Measurements from ENCODE around the gene BACH2. TPM values are rescaled to one million over a fixed set of nuclear protein-coding genes. Genes with fewer than 3 reads are reported as not detected.
A peak's percentile ranks its signal among the peaks of the same experiment; 100 is the strongest.

Gene BACH2
- total RNA-seq, 2 experiments from 2014 or later: 157 to 170 TPM

DNA sequence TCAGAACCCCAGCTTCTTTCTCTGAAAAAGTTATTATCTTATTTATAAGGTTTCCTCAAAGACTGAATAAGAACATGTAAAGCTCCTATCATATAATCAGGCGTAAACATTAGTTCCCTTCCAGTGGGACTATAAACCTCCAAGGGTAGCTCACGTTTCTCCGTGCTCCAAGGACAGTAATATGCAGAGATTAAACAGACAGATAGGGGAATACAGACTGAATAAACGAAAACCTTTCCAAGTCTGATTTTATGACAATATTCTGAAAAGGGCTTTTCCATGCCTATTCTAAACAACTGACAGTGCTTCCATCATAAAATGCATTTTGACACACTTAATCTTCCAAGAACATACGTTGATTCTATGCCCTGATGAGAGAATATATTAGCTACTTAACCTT is 22.8 kb downstream of the BACH2 start:
- DNase-seq (no peak), ATAC-seq (ENCODE audit: poor library complexity) (no peak)
- Histone ChIP-seq H3K4me3 (ENCODE audit: low read length) (peak overlapping the region; percentile 11), H3K36me3 (ENCODE audit: insufficient read depth, low read length) (no peaks in the 10 kb centered on the region), H3K9me3 (ENCODE audit: control insufficient read depth in 1 of 2, insufficient read depth in 1 of 2, low read length in 2 of 2) (no peaks in the 10 kb centered on the region), H3K27ac (ENCODE audit: low read depth in 1 of 2, low read length in 2 of 2) (peak overlapping the region; percentile 66 to 90), H3K4me1 (ENCODE audit: insufficient read depth, low read length) (peaks cover 39% of the 10 kb centered on the region), H3K27me3 (ENCODE audit: control insufficient read depth in 1 of 2, insufficient read depth in 2 of 2, low read length in 2 of 2) (no peaks in the 10 kb centered on the region)
- Mint-ChIP-seq H3K4me1 (ENCODE audit: low read depth) (peaks cover 90% of the 10 kb centered on the region), H3K27me3 (no peaks in the 10 kb centered on the region), H3K9me3 (peaks cover 3% of the 10 kb centered on the region), H3K27ac (peak overlapping the region; percentile 97), H3K4me3 (peak overlapping the region; percentile 71), H3K36me3 (ENCODE audit: low read depth) (peaks cover 28% of the 10 kb centered on the region)
- ChIA-PET CTCF (interaction anchor here (0.6 to 4.2 kb wide), 12 partner anchors 10 to 333 kb away, joined by 3 to 26 read pairs (median 5); no protein-coding TSS in a partner anchor), POLR2A (interaction anchor here (0.6 to 5.0 kb wide), 31 partner anchors 9 to 439 kb away, joined by 3 to 91 read pairs (median 5); partner anchors contain the start of gene BACH2)
- intact Hi-C loops (cut with DNase I, micrococcal nuclease): loop anchor here (1.0 to 5.0 kb wide), 7 partner anchors 10 to 193 kb away; partner anchors contain the start of gene BACH2 (in 2 of the 2)
- TF ChIP-seq, protein P1, sequence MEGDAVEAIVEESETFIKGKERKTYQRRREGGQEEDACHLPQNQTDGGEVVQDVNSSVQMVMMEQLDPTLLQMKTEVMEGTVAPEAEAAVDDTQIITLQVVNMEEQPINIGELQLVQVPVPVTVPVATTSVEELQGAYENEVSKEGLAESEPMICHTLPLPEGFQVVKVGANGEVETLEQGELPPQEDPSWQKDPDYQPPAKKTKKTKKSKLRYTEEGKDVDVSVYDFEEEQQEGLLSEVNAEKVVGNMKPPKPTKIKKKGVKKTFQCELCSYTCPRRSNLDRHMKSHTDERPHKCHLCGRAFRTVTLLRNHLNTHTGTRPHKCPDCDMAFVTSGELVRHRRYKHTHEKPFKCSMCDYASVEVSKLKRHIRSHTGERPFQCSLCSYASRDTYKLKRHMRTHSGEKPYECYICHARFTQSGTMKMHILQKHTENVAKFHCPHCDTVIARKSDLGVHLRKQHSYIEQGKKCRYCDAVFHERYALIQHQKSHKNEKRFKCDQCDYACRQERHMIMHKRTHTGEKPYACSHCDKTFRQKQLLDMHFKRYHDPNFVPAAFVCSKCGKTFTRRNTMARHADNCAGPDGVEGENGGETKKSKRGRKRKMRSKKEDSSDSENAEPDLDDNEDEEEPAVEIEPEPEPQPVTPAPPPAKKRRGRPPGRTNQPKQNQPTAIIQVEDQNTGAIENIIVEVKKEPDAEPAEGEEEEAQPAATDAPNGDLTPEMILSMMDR (IDR thresholded peaks at IDR 0.05): no peak

DNA sequence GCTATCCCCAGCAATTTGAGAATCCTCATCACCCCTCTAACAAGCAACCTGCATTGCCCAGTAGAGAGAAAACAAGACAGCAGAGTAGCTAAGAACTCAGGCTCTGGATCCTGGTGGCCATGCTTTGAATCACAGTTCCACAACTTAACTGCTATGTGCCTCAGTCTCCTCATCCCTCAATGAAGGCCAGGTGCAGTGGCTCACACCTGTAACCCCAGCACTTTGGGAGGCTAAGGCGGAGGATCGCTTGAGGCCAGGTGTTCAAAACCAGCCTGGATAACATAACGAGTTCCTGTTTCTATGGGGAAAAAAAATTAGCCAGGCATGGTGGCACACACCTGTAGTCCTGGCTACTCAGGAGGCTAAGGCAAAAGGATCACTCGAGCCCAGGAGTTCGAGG is 23.7 kb downstream of the BACH2 start:
- Histone ChIP-seq H3K27me3 (ENCODE audit: control insufficient read depth in 1 of 2, insufficient read depth in 2 of 2, low read length in 2 of 2) (no peaks in the 10 kb centered on the region), H3K4me3 (ENCODE audit: low read length) (no peak overlapping the region), H3K27ac (ENCODE audit: low read depth in 1 of 2, low read length in 2 of 2) (peak overlapping the region in 1 of 2 donors; percentile 90), H3K9me3 (ENCODE audit: control insufficient read depth in 1 of 2, insufficient read depth in 1 of 2, low read length in 2 of 2) (no peaks in the 10 kb centered on the region), H3K36me3 (ENCODE audit: insufficient read depth, low read length) (no peaks in the 10 kb centered on the region), H3K4me1 (ENCODE audit: insufficient read depth, low read length) (peaks cover 40% of the 10 kb centered on the region)
- H3K4me3 Mint-ChIP-seq: peak overlapping the region; percentile 73
- TF ChIP-seq, protein P1 (IDR thresholded peaks at IDR 0.05): no peak
- peak overlapping the region; percentile 97 for H3K27ac Mint-ChIP-seq
- DNase-seq: no peak
- ATAC-seq (ENCODE audit: poor library complexity): no peak
- CTCF ChIA-PET: interaction anchor here (1.0 to 4.2 kb wide), 5 partner anchors 9 to 206 kb away, joined by 3 to 26 read pairs (median 5); no protein-coding TSS in a partner anchor
- POLR2A ChIA-PET: interaction anchor here (0.9 to 5.0 kb wide), 9 partner anchors 8 to 332 kb away, joined by 4 to 91 read pairs (median 12); partner anchors contain the start of gene BACH2
- H3K27me3 Mint-ChIP-seq: no peaks in the 10 kb centered on the region
- H3K4me1 Mint-ChIP-seq (ENCODE audit: low read depth): peaks cover 87% of the 10 kb centered on the region
- H3K36me3 Mint-ChIP-seq (ENCODE audit: low read depth): peaks cover 30% of the 10 kb centered on the region
- H3K9me3 Mint-ChIP-seq: peaks cover 3% of the 10 kb centered on the region
- intact Hi-C loops (cut with DNase I, micrococcal nuclease): loop anchor here (5.0 kb wide), 2 partner anchors 46 to 176 kb away; no protein-coding TSS in a partner anchor

DNA sequence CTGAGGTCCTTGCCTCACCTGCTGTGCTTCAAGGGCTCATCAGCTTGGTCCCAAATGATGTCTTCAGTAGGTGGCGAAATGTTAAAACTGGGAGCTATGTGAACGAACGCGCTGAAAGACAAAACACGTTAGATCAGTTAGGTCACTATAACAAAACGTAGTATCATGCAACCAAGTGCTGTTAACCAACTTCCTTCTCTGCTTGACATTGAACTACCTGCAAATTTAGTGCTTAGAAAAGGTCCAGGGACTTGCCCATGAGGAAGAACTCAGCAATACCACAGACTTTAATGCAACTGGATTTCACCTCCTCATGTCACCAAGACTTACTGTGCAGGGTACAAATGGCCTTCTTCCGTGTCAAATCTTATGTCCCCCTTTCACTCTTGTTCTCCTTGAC is 24.8 kb downstream of the BACH2 start:
- no peaks in the 10 kb centered on the region for H3K27me3 ChIP-seq (ENCODE audit: control insufficient read depth in 1 of 2, insufficient read depth in 2 of 2, low read length in 2 of 2)
- H3K27me3 Mint-ChIP-seq: no peaks in the 10 kb centered on the region
- peaks cover 88% of the 10 kb centered on the region for H3K4me1 Mint-ChIP-seq (ENCODE audit: low read depth)
- H3K4me3 Mint-ChIP-seq: peak overlapping the region; percentile 73
- H3K9me3 ChIP-seq (ENCODE audit: control insufficient read depth in 1 of 2, insufficient read depth in 1 of 2, low read length in 2 of 2): no peaks in the 10 kb centered on the region
- TF ChIP-seq, protein P1 (IDR thresholded peaks at IDR 0.05): no peak
- H3K4me1 ChIP-seq (ENCODE audit: insufficient read depth, low read length): peaks cover 41% of the 10 kb centered on the region
- ChIA-PET CTCF (interaction anchor here (1.0 to 4.2 kb wide), 5 partner anchors 8 to 207 kb away, joined by 3 to 26 read pairs (median 3); no protein-coding TSS in a partner anchor), POLR2A (interaction anchor here (0.6 to 5.0 kb wide), 6 partner anchors 8 to 223 kb away, joined by 3 to 91 read pairs (median 22); partner anchors contain the start of gene BACH2)
- H3K27ac Mint-ChIP-seq: peak overlapping the region; percentile 97
- no peaks in the 10 kb centered on the region for H3K36me3 ChIP-seq (ENCODE audit: insufficient read depth, low read length)
- ATAC-seq (ENCODE audit: poor library complexity) (no peak), DNase-seq (peak in 3 of 14 experiments; percentile 27 to 60 (median 59))
- peaks cover 3% of the 10 kb centered on the region for H3K9me3 Mint-ChIP-seq
- H3K4me3 ChIP-seq (ENCODE audit: low read length): no peak overlapping the region
- peaks cover 39% of the 10 kb centered on the region for H3K36me3 Mint-ChIP-seq (ENCODE audit: low read depth)
- intact Hi-C loops (cut with DNase I, micrococcal nuclease): loop anchor here (5.0 kb wide), 2 partner anchors 45 to 175 kb away; no protein-coding TSS in a partner anchor
- peak overlapping the region in 1 of 2 donors; percentile 90 for H3K27ac ChIP-seq (ENCODE audit: low read depth in 1 of 2, low read length in 2 of 2)
